ENCODE data around the gene DPYSL4. TPM values are rescaled to one million over a fixed set of nuclear protein-coding genes. Genes with fewer than 3 reads are reported as not detected.

Gene DPYSL4
- total and polyA plus RNA-seq, 2 of the 4 experiments (the other 2 are of a cell fraction) = 8.1 to 30.5 TPM

GRCh38 chr10:132198381-132199181, 11.8 kb downstream of the DPYSL4 start:
- in situ Hi-C loops (cut with MboI; ENCODE audit: low sequenced_read_pairs) = no loop called here
- Histone ChIP-seq H3K9me3 (ENCODE audit: control insufficient read depth, insufficient read depth, low read length) (no peaks in the 10 kb centered on the region), H3K4me1 (ENCODE audit: control insufficient read depth, insufficient read depth, low read length) (no peaks in the 10 kb centered on the region), H3K14ac (replicated peaks; ENCODE audit: low read depth, low read length) (no peak overlapping the region), H3K23ac (ENCODE audit: low read depth, low read length) (no peak overlapping the region), H3K9ac (ENCODE audit: low read depth, low read length) (no peak overlapping the region), H3K4ac (ENCODE audit: low read depth, low read length) (no peak overlapping the region), H3K27ac (ENCODE audit: insufficient read depth, low read length) (no peak overlapping the region), H2BK20ac (ENCODE audit: low read depth, low read length) (no peak overlapping the region), H3K18ac (ENCODE audit: low read depth, low read length) (no peak overlapping the region), H2AFZ (replicated peaks; ENCODE audit: low read length, poor library complexity) (no peak overlapping the region), H2BK5ac (ENCODE audit: low read depth, low read length, poor library complexity, severe bottlenecking) (no peak overlapping the region), H4K20me1 (ENCODE audit: insufficient read depth, low read length) (peaks cover 9% of the 10 kb centered on the region), H3K4me3 (ENCODE audit: insufficient read depth, low read depth, low read length) (no peak overlapping the region), H2AK5ac (ENCODE audit: low read depth, low read length) (no peak overlapping the region), H4K91ac (ENCODE audit: insufficient read depth, low read depth, low read length) (no peak overlapping the region), H4K5ac (ENCODE audit: low read depth, low read length) (no peak overlapping the region), H3K79me1 (ENCODE audit: low read depth in 1 of 2, low read length in 2 of 2) (no peaks in the 10 kb centered on the region), H2AK9ac (replicated peaks; ENCODE audit: low read depth, low read length, poor library complexity) (no peak overlapping the region), H3K36me3 (ENCODE audit: control insufficient read depth, insufficient read depth, low read length) (peaks cover 30% of the 10 kb centered on the region), H3K4me2 (ENCODE audit: low read depth, low read length) (no peak overlapping the region), H4K8ac (ENCODE audit: low read depth in 2 of 2, low read length in 2 of 2) (no peak overlapping the region), H2BK120ac (ENCODE audit: low read depth, low read length) (no peak overlapping the region), H3K27me3 (ENCODE audit: control insufficient read depth, insufficient read depth, low read length) (no peaks in the 10 kb centered on the region), H2BK15ac (ENCODE audit: low read depth, low read length) (no peak overlapping the region), H3K9me1 (ENCODE audit: insufficient read depth, low read length) (no peaks in the 10 kb centered on the region), H3K56ac (ENCODE audit: extremely low read depth, insufficient read depth, low read length) (no peak overlapping the region)
- intact Hi-C loops (cut with micrococcal nuclease) = no loop called here
- BruUV-seq (replicated peaks) = no TSS peak
- 89% methylated on average over 23 of the region's 35 CpGs; no CpG with 5 or more reads in 1 of the 2 experiments for WGBS, 2 experiments (ENCODE audit: extremely low coverage in 2 of 2, insufficient read length in 1 of 2)
- CTCF ChIA-PET = no interaction called here
- dilution Hi-C loops (cut with HindIII; ENCODE audit: low sequenced_read_pairs, unreplicated experiment) = no loop called here
- no peak for TF ChIP-seq USF2 (IDR thresholded peaks at IDR 0.05; ENCODE audit: low read depth, low read length)
- no peak for TF ChIP-seq RFX5 (IDR thresholded peaks at IDR 0.05; ENCODE audit: low read depth, low read length)
- TF ChIP-seq MAZ (IDR thresholded peaks at IDR 0.05; ENCODE audit: borderline replicate concordance, low read depth, low read length) = no peak
- no peak for TF ChIP-seq BHLHE40 (IDR thresholded peaks at IDR 0.05; ENCODE audit: low read depth, low read length)
- TF ChIP-seq MXI1 (IDR thresholded peaks at IDR 0.05; ENCODE audit: borderline replicate concordance, low read depth, low read length) = no peak
- no peak for TF ChIP-seq FOS (IDR thresholded peaks at IDR 0.05; ENCODE audit: low read depth, low read length)
- TF ChIP-seq CEBPB (IDR thresholded peaks at IDR 0.05; ENCODE audit: low read depth, low read length) = no peak
- TF ChIP-seq RAD21 (IDR thresholded peaks at IDR 0.05; ENCODE audit: low read length) = no peak
- DNase-seq (no peak), ATAC-seq (ENCODE audit: low read depth) (no peak)
- POLR2A ChIA-PET (ENCODE audit: unreplicated experiment) = no interaction called here

All from IMR-90 (cell line).